Measurements from ENCODE around the gene PDP2.

DNA sequence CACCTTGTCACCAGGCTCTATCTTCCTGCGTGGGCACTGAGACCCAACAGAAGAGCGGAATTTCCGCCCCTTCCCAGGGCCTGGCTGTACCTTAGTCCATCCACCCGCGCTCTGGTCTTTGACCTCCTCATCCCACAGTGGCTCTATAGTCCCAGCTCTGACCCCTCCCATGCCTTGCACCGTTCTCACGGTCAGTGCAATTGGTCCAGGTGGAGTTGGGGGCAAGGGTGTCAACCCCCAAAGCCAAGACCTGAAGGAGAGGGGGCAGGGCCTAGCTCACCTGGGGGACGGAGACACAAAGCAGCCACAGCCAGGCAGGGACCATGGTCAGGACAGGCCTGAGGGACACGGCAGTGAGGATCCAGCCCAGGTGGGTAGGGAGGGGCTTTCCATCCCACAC is 37.4 kb downstream of the PDP2 start:
- TF ChIP-seq, protein P1, sequence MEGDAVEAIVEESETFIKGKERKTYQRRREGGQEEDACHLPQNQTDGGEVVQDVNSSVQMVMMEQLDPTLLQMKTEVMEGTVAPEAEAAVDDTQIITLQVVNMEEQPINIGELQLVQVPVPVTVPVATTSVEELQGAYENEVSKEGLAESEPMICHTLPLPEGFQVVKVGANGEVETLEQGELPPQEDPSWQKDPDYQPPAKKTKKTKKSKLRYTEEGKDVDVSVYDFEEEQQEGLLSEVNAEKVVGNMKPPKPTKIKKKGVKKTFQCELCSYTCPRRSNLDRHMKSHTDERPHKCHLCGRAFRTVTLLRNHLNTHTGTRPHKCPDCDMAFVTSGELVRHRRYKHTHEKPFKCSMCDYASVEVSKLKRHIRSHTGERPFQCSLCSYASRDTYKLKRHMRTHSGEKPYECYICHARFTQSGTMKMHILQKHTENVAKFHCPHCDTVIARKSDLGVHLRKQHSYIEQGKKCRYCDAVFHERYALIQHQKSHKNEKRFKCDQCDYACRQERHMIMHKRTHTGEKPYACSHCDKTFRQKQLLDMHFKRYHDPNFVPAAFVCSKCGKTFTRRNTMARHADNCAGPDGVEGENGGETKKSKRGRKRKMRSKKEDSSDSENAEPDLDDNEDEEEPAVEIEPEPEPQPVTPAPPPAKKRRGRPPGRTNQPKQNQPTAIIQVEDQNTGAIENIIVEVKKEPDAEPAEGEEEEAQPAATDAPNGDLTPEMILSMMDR (IDR thresholded peaks at IDR 0.05) = no peak
- TF ChIP-seq POLR2A (IDR thresholded peaks at IDR 0.05) = no peak
